IMR-90 (cell line): ENCODE data around the gene FNDC11. TPM values are rescaled to one million over a fixed set of nuclear protein-coding genes. Genes with fewer than 3 reads are reported as not detected.

ENCODE experiments used
- ATAC-seq: fragments of 200-7000 bp; cut with Tn5 transposase; 2 replicates; pipeline ENCODE4 v1.9.1; 2020; ENCODE audit warnings: low read depth, mild to moderate bottlenecking, moderate library complexity
- BruUV-seq: library from RNA; stranded (reverse); fragments of 400-500 nt; replicated peaks from 2 replicates; lab custom pipeline; 2021; lab: Mats Ljungman, UMichigan
- CTCF ChIA-PET: fragments of 300-600 bp; formaldehyde crosslinking; extraction: SDS; loops from one replicate; lab custom pipeline; 2021; ENCODE audit warnings: antibody characterized with exemption; lab: Yijun Ruan, JAX
- POLR2A ChIA-PET: fragments of 300-600 bp; sonication (Branson Sonifier 250); formaldehyde crosslinking; loops from one replicate; lab custom pipeline; 2022; ENCODE audit warnings: antibody characterized with exemption; ENCODE audit not compliant: unreplicated experiment; lab: Charles Lee
- DNase-seq: peaks from one replicate; pipeline ENCODE4 v3.0.0; 2013
- H2AFZ ChIP-seq: replicated peaks from 2 replicates; pipeline ENCODE3; 2013; ENCODE audit warnings: low read length, mild to moderate bottlenecking; ENCODE audit not compliant: poor library complexity
- H2AK5ac ChIP-seq: 2 replicates; pipeline ENCODE4 v1.6.1; 2013; ENCODE audit warnings: low read depth, low read length, inconsistent platforms
- H2AK9ac ChIP-seq: replicated peaks from 2 replicates; pipeline ENCODE3; 2013; ENCODE audit warnings: mild to moderate bottlenecking, low read depth, low read length, moderate library complexity; ENCODE audit not compliant: poor library complexity
- H2BK120ac ChIP-seq: 2 replicates; pipeline ENCODE4 v1.6.1; 2013; ENCODE audit warnings: low read depth, low read length, inconsistent platforms
- H2BK15ac ChIP-seq: 3 replicates; pipeline ENCODE4 v1.6.1; 2013; ENCODE audit warnings: low read depth, low read length, inconsistent platforms
- H2BK20ac ChIP-seq: 2 replicates; pipeline ENCODE4 v1.6.1; 2013; ENCODE audit warnings: low read depth, mild to moderate bottlenecking, inconsistent platforms, low read length, moderate library complexity
- H2BK5ac ChIP-seq: 2 replicates; pipeline ENCODE4 v1.6.1; 2013; ENCODE audit warnings: mild to moderate bottlenecking, low read depth, low read length, inconsistent platforms; ENCODE audit not compliant: poor library complexity, severe bottlenecking
- H3K14ac ChIP-seq: replicated peaks from 2 replicates; pipeline ENCODE4 v1.6.1; 2013; ENCODE audit warnings: low read depth, low read length, inconsistent platforms
- H3K18ac ChIP-seq: 2 replicates; pipeline ENCODE4 v1.6.1; 2013; ENCODE audit warnings: low read depth, low read length, control low read depth
- H3K23ac ChIP-seq: 2 replicates; pipeline ENCODE4 v1.6.1; 2013; ENCODE audit warnings: low read depth, low read length, inconsistent platforms
- H3K27ac ChIP-seq: 2 replicates; pipeline ENCODE4 v1.5.1; 2013; ENCODE audit warnings: mild to moderate bottlenecking, control low read depth, low read length; ENCODE audit not compliant: insufficient read depth
- H3K27me3 ChIP-seq: 2 replicates; pipeline ENCODE4 v1.6.1; 2013; ENCODE audit warnings: low read length; ENCODE audit not compliant: control insufficient read depth, insufficient read depth
- H3K36me3 ChIP-seq: 2 replicates; pipeline ENCODE4 v1.6.1; 2013; ENCODE audit warnings: low read length, mixed read lengths; ENCODE audit not compliant: control insufficient read depth, insufficient read depth
- H3K4ac ChIP-seq: 2 replicates; pipeline ENCODE4 v1.6.1; 2013; ENCODE audit warnings: low read depth, low read length, inconsistent platforms
- H3K4me1 ChIP-seq: 2 replicates; pipeline ENCODE4 v1.6.1; 2013; ENCODE audit warnings: low read length, mixed read lengths; ENCODE audit not compliant: control insufficient read depth, insufficient read depth
- H3K4me2 ChIP-seq: 2 replicates; pipeline ENCODE4 v1.6.1; 2013; ENCODE audit warnings: low read depth, mild to moderate bottlenecking, control low read depth, low read length, moderate library complexity
- H3K4me3 ChIP-seq: 2 replicates; pipeline ENCODE4 v1.5.1; 2013; ENCODE audit warnings: low read depth, mild to moderate bottlenecking, control low read depth, low read length, moderate library complexity; ENCODE audit not compliant: insufficient read depth
- H3K56ac ChIP-seq: 2 replicates; pipeline ENCODE4 v1.6.1; 2013; ENCODE audit warnings: low read length, inconsistent platforms; ENCODE audit not compliant: insufficient read depth; ENCODE audit errors: extremely low read depth
- H3K79me1 ChIP-seq, 2 experiments: 2 replicates each; pipeline ENCODE4 v1.6.1; 2013; ENCODE audit warnings: low read length in 2 of 2, inconsistent platforms in 1 of 2, low read depth in 1 of 2
- H3K9ac ChIP-seq: 2 replicates; pipeline ENCODE4 v1.6.1; 2013; ENCODE audit warnings: low read depth, low read length, control low read depth
- H3K9me1 ChIP-seq: 2 replicates; pipeline ENCODE4 v1.6.1; 2013; ENCODE audit warnings: low read length, inconsistent platforms; ENCODE audit not compliant: insufficient read depth
- H3K9me3 ChIP-seq: 2 replicates; pipeline ENCODE4 v1.6.1; 2013; ENCODE audit warnings: low read length; ENCODE audit not compliant: control insufficient read depth, insufficient read depth
- H4K20me1 ChIP-seq: 2 replicates; pipeline ENCODE4 v1.6.1; 2013; ENCODE audit warnings: low read length, inconsistent platforms; ENCODE audit not compliant: insufficient read depth
- H4K5ac ChIP-seq: 2 replicates; pipeline ENCODE4 v1.6.1; 2013; ENCODE audit warnings: mild to moderate bottlenecking, low read depth, low read length, control low read depth
- H4K8ac ChIP-seq, 2 experiments: 2 replicates each; pipeline ENCODE4 v1.6.1; 2013; ENCODE audit warnings: low read depth in 2 of 2, low read length in 2 of 2, control low read depth in 1 of 2, inconsistent platforms in 1 of 2
- H4K91ac ChIP-seq: 2 replicates; pipeline ENCODE4 v1.6.1; 2013; ENCODE audit warnings: low read depth, low read length, inconsistent platforms; ENCODE audit not compliant: insufficient read depth
- BHLHE40 ChIP-seq: fragments of 150-350 bp; IDR thresholded peaks from 2 replicates; pipeline ENCODE4 v1.6.1; 2016; ENCODE audit warnings: mild to moderate bottlenecking, low read depth, low read length
- CHD1 ChIP-seq: IDR thresholded peaks from 2 replicates; pipeline ENCODE4 v1.6.1; 2012; ENCODE audit warnings: low read depth, low read length, improper control_type of control experiment
- CTCF ChIP-seq: conservative IDR thresholded peaks from 2 replicates; pipeline ENCODE4 v1.5.1; 2012; ENCODE audit warnings: mild to moderate bottlenecking, low read depth, low read length, improper control_type of control experiment
- ELK1 ChIP-seq: fragments of 150-350 bp; IDR thresholded peaks from 2 replicates; pipeline ENCODE4 v1.6.1; 2016; ENCODE audit warnings: low read depth, mild to moderate bottlenecking, low read length, moderate library complexity, borderline replicate concordance
- FOS ChIP-seq: fragments of 150-350 bp; IDR thresholded peaks from 2 replicates; pipeline ENCODE4 v1.6.1; 2016; ENCODE audit warnings: low read depth, low read length
- MAFK ChIP-seq: IDR thresholded peaks from 2 replicates; pipeline ENCODE4 v1.6.1; 2012; ENCODE audit warnings: low read depth, low read length, improper control_type of control experiment
- MXI1 ChIP-seq: IDR thresholded peaks from 2 replicates; pipeline ENCODE4 v1.6.1; 2012; ENCODE audit warnings: low read depth, mild to moderate bottlenecking, low read length, moderate library complexity, borderline replicate concordance
- NFE2L2 ChIP-seq: fragments of 150-350 bp; IDR thresholded peaks from 2 replicates; pipeline ENCODE4 v1.6.1; 2016; ENCODE audit warnings: low read depth, mild to moderate bottlenecking, low read length
- POLR2A ChIP-seq: IDR thresholded peaks from 2 replicates; pipeline ENCODE4 v1.6.1; 2012; ENCODE audit warnings: mild to moderate bottlenecking, low read depth, low read length
- RAD21 ChIP-seq: IDR thresholded peaks from 2 replicates; pipeline ENCODE4 v1.6.1; 2012; ENCODE audit warnings: low read length, improper control_type of control experiment
- RCOR1 ChIP-seq: IDR thresholded peaks from 2 replicates; pipeline ENCODE4 v1.6.1; 2012; ENCODE audit warnings: mild to moderate bottlenecking, low read length, improper control_type of control experiment; ENCODE audit not compliant: insufficient replicate concordance
- RFX5 ChIP-seq: IDR thresholded peaks from 2 replicates; pipeline ENCODE4 v1.8.0; 2012; ENCODE audit warnings: low read depth, mild to moderate bottlenecking, low read length, moderate library complexity
- SMC3 ChIP-seq: fragments of 150-350 bp; IDR thresholded peaks from 2 replicates; pipeline ENCODE4 v1.6.1; 2016; ENCODE audit warnings: low read depth, mild to moderate bottlenecking, antibody characterized with exemption, low read length, moderate library complexity
- USF2 ChIP-seq: fragments of 150-350 bp; IDR thresholded peaks from 2 replicates; pipeline ENCODE4 v1.6.1; 2017; ENCODE audit warnings: mild to moderate bottlenecking, antibody characterized with exemption, low read length, low read depth
- WGBS, 2 experiments: methylation state at CpG; one replicate each; pipeline versions ENCODE4 v1.1.5 to v1.1.7; 2013; ENCODE audit warnings: missing lambda C conversion rate in 2 of 2; ENCODE audit not compliant: insufficient read length in 1 of 2; ENCODE audit errors: extremely low coverage in 2 of 2; 5-methylcytosine and 5-hydroxymethylcytosine counted together
- dilution Hi-C: fragments of 300-500 bp; cut with HindIII; formaldehyde crosslinking; loops from one replicate; pipeline ENCODE4 v1.14.3; 2018; ENCODE audit warnings: low sequenced_read_pairs; ENCODE audit not compliant: unreplicated experiment
- in situ Hi-C: fragments of 300-500 bp; cut with MboI; formaldehyde crosslinking; loops from 3 replicates; pipeline ENCODE4 v1.14.3; 2019; ENCODE audit warnings: low sequenced_read_pairs, inconsistent platforms, mixed read lengths
- intact Hi-C: fragments of 100-400 bp; cut with micrococcal nuclease; formaldehyde crosslinking; loops from 2 replicates; pipeline ENCODE4 v1.10.0; 2022
- polyA plus RNA-seq, 3 experiments: library from polyadenylated mRNA; depleted of rRNA; stranded (reverse); fragments of >200 nt; gene quantifications; 2 replicates each; pipeline ENCODE4 v1.2.3, GENCODE V29; 2012; ENCODE audit warnings: low replicate concordance in 1 of 3
- total RNA-seq: library from RNA; depleted of rRNA; stranded (reverse); fragments of >200 nt; gene quantifications from 2 replicates; pipeline ENCODE4 v1.2.3, GENCODE V29; 2012

The FNDC11 gene
- total and polyA plus RNA-seq, 2 of the 4 experiments (the other 2 are of a cell fraction): 0.36 to 1.0 TPM

DNA sequence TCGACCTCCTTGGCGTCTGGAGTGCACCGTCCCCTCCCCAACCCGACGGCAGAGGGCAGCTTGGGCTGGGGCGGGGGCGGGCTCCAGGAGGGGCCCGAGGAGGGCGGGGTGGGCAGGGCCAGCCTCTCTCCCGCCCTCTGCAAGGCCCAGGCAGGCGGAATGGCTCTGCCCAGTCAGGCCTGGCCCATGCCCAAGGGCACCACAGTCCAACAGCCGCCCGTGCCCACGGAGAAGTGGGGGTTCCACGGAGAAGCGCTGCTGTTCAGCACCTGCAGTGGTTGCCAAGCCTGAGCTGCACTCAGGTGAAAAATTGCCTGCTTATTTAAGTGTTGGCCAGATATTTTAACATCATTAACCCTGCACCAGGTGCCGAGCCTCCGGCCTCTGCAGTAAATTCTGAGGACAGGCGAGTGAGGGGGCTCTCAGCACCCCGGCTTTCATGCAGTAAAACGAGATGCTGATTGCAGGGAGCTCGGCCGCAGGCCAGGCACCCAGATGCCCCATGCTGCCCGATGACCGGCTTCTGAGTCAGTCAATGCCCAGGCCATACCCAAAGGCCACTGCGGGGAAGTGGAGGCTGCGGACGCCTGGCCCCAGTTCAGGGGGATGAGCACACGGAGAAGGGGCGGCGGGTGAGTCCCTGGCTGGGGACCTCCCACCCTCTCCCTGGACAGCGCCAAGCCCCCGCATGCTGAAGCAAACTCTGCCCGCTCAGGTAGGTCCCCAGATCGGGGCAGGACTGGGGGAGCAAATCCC lies 6.1 kb upstream of the FNDC11 start, which contains the start of gene SRMS:
SRMS (minus strand) TSS at position 25 of the 756 bp plus-strand sequence. CDS start 286 bp downstream, outside the sequence.
- Histone ChIP-seq H3K9me3 (no peaks in the 10 kb centered on the region), H2BK20ac (no peak within 1 kb of the TSS), H2AFZ (no peak within 1 kb of the TSS), H4K5ac (no peak within 1 kb of the TSS), H3K79me1 (no peaks in the 10 kb centered on the region), H3K4me3 (no peak within 1 kb of the TSS), H3K9ac (no peak within 1 kb of the TSS), H3K4me1 (no peaks in the 10 kb centered on the region), H3K18ac (no peak within 1 kb of the TSS), H2BK15ac (no peak within 1 kb of the TSS), H3K14ac (no peak within 1 kb of the TSS), H3K4ac (no peak within 1 kb of the TSS), H2AK9ac (no peak within 1 kb of the TSS), H4K8ac (no peak within 1 kb of the TSS), H4K20me1 (no peaks in the 10 kb centered on the region), H3K27ac (no peak within 1 kb of the TSS), H3K56ac (no peak within 1 kb of the TSS), H3K36me3 (no peaks in the 10 kb centered on the region), H3K4me2 (no peak within 1 kb of the TSS), H3K27me3 (peaks cover 40% of the 10 kb centered on the region), H2AK5ac (no peak within 1 kb of the TSS), H3K9me1 (no peaks in the 10 kb centered on the region), H4K91ac (no peak within 1 kb of the TSS), H2BK120ac (no peak within 1 kb of the TSS), H2BK5ac (no peak within 1 kb of the TSS), H3K23ac (no peak within 1 kb of the TSS)
- in situ Hi-C loops: no loop called here
- no peak for ATAC-seq
- WGBS, 2 experiments: 51% methylated on average over 15 of the region's 35 CpGs; no CpG with 5 or more reads in 1 of the 2 experiments
- intact Hi-C loops: no loop called here
- BruUV-seq: no TSS peak
- TF ChIP-seq MAFK: no peak
- no peak for TF ChIP-seq BHLHE40
- TF ChIP-seq POLR2A: no peak
- no peak for TF ChIP-seq USF2
- no peak for TF ChIP-seq RAD21
- no peak for TF ChIP-seq CTCF
- no peak for TF ChIP-seq CHD1
- no peak for TF ChIP-seq FOS
- TF ChIP-seq MXI1: no peak
- TF ChIP-seq SMC3: no peak
- no peak for TF ChIP-seq RCOR1
- no peak for TF ChIP-seq RFX5
- no peak for TF ChIP-seq ELK1
- TF ChIP-seq NFE2L2: no peak
- ChIA-PET CTCF (no interaction called here), POLR2A (no interaction called here)
- DNase-seq: no peak
- dilution Hi-C loops: no loop called here
